GM10847 (cell line): ENCODE measurements around the gene SLC35G4.

ENCODE experiments used
- POLR2A ChIP-seq: IDR thresholded peaks from 2 replicates; pipeline ENCODE4 v1.6.1; 2011; ENCODE audit not compliant: insufficient read length; ENCODE audit errors: extremely low read depth

The SLC35G4 gene

DNA sequence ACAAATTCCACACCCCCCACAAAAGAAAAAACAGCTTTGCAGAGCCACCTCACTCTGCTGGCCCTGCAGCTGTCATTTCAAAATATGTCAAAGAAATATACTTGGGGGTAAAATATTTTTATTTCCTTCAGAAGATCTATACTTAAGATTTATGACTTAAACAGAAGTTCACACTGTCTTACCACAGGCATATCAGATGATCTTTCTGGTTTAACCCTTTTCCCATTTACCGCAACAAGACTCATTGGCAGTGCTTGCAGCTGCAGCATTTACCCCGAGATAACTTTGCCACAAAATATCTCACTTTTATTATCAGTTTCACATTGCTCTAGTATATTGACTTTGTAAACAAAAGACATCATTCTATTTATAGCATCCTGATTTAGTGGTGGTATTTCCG, 21.6 kb upstream of the SLC35G4 start:
- no peak for TF ChIP-seq POLR2A

DNA sequence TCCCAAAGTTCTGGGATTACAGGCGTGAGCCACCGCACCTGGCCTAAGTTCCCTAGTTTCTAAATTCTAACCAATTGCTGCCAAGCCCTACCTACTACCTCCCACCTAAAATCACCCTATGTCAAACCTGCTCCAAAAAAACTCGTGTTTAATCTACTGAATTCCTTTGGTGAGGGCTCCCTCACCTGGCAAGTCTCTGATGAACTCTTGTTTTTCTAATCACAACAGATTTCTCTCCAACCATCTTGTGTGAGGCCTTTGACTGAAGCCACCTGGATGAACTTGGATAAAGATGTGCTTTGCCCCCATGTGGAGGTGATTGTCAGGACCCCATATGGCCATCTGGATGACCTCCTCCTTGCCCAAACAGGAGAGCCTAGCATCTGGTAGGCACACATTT, 17.4 kb upstream of the SLC35G4 start:
- TF ChIP-seq POLR2A = no peak

DNA sequence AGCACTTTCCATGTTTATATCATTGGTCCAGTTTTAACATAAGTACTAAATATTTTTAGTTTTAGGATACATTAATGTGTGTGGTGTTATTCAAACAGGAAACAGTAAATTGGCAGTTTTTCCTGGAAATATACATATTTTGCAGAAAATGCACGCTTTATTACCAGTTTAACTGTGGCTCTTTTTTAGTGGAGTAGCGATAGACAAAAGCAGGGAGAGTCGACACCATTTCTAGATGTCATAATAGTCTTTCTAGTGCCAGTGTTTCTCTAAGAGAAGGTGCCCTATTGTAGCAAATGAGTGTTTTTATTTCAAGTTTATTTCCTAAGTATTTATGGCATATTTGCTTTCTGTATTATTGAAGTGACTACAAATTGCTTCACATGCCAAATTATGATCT, 9.1 kb upstream of the SLC35G4 start:
- no peak for TF ChIP-seq POLR2A

- TF ChIP-seq POLR2A = no peak
These were observed 1.5 kb upstream of the SLC35G4 start for GRCh38 chr18:11607906-11608305.

DNA sequence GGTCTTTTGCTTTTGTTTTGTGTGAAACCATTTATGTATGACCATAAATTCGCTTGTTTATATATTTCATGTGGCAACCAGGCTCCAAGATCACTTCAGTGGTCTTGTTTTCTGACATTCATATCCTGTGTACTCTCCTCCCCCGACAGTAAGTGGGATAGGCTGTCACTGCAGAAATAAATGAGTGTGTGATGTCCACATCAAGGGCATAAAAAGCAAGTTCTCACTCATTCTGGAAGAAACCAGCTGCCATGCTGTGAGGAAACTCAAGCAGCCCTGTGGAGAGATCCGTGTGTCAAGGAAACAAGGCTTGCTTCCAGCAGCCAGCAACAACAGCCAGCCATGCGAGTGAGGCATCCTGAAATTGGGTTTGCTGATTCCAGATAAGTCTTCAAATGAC, 40.4 kb downstream of the SLC35G4 start:
- TF ChIP-seq POLR2A = no peak

DNA sequence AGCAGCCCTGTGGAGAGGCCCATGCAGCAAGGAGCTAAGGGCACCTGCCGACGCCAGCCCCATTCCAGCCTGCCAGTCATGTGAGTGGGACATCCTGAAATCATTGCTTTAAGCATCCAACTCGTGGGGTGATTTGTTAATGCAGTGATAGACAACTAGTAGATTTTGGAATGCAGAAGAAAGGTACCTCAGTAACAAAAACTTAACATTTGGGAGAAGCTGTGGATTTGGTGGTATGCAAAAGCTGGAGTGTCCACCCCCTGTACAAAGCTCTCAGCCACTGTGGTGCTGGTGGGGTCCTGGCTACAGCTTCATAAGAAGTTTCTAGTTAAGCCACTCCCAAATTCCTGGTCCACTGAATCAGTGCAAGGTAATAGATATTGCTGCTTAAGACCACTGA, 42.5 kb downstream of the SLC35G4 start:
- TF ChIP-seq POLR2A = no peak

DNA sequence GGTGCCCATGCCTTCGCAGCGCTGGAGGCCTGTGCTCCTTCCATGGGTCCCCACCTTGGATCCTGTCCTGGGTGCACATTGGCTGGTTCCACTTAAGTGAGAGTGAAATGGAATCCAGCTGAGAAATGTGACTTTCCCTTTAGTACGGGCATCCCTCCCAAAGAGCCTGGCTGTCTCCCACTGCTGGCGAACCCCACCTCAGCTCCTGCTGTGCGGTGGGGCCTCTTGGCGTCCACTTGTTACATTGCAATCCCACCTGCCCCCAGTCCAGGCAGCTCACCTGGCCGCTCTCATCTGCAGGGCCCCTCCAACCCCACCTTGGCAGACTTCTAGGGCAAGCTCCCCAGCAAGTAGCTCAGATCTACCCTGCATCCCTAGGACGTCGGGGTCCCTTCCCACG, 44.1 kb downstream of the SLC35G4 start:
- no peak for TF ChIP-seq POLR2A

GRCh38 chr18:11654736-11655605, 45.6 kb downstream of the SLC35G4 start:
- no peak for TF ChIP-seq POLR2A

DNA sequence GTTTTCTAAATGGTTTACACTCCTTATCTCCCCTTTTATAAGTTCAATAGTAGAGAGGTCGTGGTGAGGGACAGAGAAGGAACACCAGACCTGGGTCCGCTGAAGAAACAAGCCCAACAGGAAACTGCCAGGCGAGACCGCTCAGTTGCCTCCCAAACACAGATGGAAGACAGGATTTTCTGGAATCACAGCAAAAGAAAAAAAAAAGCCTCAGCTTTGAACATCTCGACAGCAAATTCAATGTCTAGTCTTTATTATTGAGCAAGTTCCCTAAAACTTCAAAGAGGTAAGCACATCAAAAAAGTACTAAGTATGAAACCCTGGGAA, 46.2 kb downstream of the SLC35G4 start:
- TF ChIP-seq POLR2A = no peak

GRCh38 chr18:11657152-11657551, 47.8 kb downstream of the SLC35G4 start:
- TF ChIP-seq POLR2A = no peak

- no peak for TF ChIP-seq POLR2A
These were observed 48.2 kb downstream of the SLC35G4 start for GRCh38 chr18:11657554-11657953.

GRCh38 chr18:11658019-11658418, 48.6 kb downstream of the SLC35G4 start:
- TF ChIP-seq POLR2A = no peak

DNA sequence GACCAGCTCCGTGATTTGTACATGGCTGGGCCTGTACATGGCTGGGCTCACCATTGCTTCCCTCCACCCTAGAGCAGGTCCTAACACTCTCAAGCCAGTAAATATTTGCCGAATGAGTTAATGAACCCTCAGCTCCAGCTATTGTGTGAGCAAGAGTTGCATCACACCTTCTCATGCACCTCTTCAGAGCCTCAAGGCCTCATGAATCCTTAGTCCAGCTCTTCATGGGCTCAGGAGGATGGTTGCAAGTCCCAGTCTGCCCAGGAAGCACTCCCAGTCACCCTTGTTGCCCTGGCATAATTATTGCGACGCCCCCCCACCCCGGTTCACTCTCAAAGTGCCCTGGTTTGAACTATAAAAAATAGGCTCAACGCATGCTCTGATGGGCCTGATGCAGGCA, 49.6 kb downstream of the SLC35G4 start:
- TF ChIP-seq POLR2A = no peak
